Activated naive CD8-positive, alpha-beta T cell treated with anti-CD3 and anti-CD28 coated beads, Interleukin-2, amount 50 U/mL, for 24 hours (primary cell): ENCODE results near the gene PCDHGB5.

Source experiments
- ATAC-seq: fragments of 150-1000 bp; cut with Tn5 transposase; one replicate; pipeline ENCODE4 v1.10.0; 2021
- DNase-seq: peaks from one replicate; pipeline ENCODE4 v3.0.0; 2021
- H3K27ac Mint-ChIP-seq: one replicate; pipeline ENCODE4 v1.8.0; 2021; ENCODE audit warnings: mild to moderate bottlenecking, mixed read lengths
- H3K27me3 Mint-ChIP-seq: one replicate; pipeline ENCODE4 v1.8.0; 2021; ENCODE audit warnings: mixed read lengths
- H3K36me3 Mint-ChIP-seq: one replicate; pipeline ENCODE4 v1.8.0; 2021; ENCODE audit warnings: low read depth, mixed read lengths
- H3K4me1 Mint-ChIP-seq: one replicate; pipeline ENCODE4 v1.8.0; 2021; ENCODE audit warnings: mixed read lengths
- H3K4me3 Mint-ChIP-seq: one replicate; pipeline ENCODE4 v1.8.0; 2021; ENCODE audit warnings: mild to moderate bottlenecking, moderate library complexity, mixed read lengths
- H3K9me3 Mint-ChIP-seq: one replicate; pipeline ENCODE4 v1.8.0; 2021; ENCODE audit warnings: mixed read lengths

Gene PCDHGB5

GRCh38 chr5:141437221-141437620 lies 39.5 kb downstream of the PCDHGB5 start:
- Mint-ChIP-seq H3K27ac (no peak overlapping the region), H3K9me3 (peaks cover 15% of the 10 kb centered on the region), H3K4me3 (no peak overlapping the region), H3K27me3 (peaks cover 38% of the 10 kb centered on the region), H3K36me3 (peaks cover 2% of the 10 kb centered on the region), H3K4me1 (peaks cover 1% of the 10 kb centered on the region)
- DNase-seq = no peak
- no peak for ATAC-seq

- no peak for ATAC-seq
- peaks cover 23% of the 10 kb centered on the region for H3K27me3 Mint-ChIP-seq
- H3K4me3 Mint-ChIP-seq = no peak overlapping the region
- no peak overlapping the region for H3K27ac Mint-ChIP-seq
- DNase-seq = no peak
- H3K9me3 Mint-ChIP-seq = peaks cover 4% of the 10 kb centered on the region
- H3K36me3 Mint-ChIP-seq = no peaks in the 10 kb centered on the region
- H3K4me1 Mint-ChIP-seq = no peaks in the 10 kb centered on the region
These were observed 41.8 kb downstream of the PCDHGB5 start for GRCh38 chr5:141439411-141440141.

- H3K4me3 Mint-ChIP-seq = no peak overlapping the region
- H3K27me3 Mint-ChIP-seq = peaks cover 25% of the 10 kb centered on the region
- peaks cover 4% of the 10 kb centered on the region for H3K9me3 Mint-ChIP-seq
- no peaks in the 10 kb centered on the region for H3K4me1 Mint-ChIP-seq
- no peak for DNase-seq
- ATAC-seq = no peak
- no peak overlapping the region for H3K27ac Mint-ChIP-seq
- no peaks in the 10 kb centered on the region for H3K36me3 Mint-ChIP-seq
These were observed 42.6 kb downstream of the PCDHGB5 start for GRCh38 chr5:141440341-141440740.

- H3K4me1 Mint-ChIP-seq = no peaks in the 10 kb centered on the region
- no peak overlapping the region for H3K27ac Mint-ChIP-seq
These were observed 43.9 kb downstream of the PCDHGB5 start for GRCh38 chr5:141441571-141442170.

More at GRCh38 chr5:141441571-141442170, 43.9 kb downstream of the PCDHGB5 start:
- Mint-ChIP-seq H3K36me3 (no peaks in the 10 kb centered on the region), H3K4me3 (no peak overlapping the region), H3K27me3 (peaks cover 25% of the 10 kb centered on the region), H3K9me3 (peaks cover 4% of the 10 kb centered on the region)
- ATAC-seq (no peak), DNase-seq (no peak)
